GM19372 (cell line): ENCODE measurements around the gene OR5K4.

Experiments
- ATAC-seq: cut with Tn5 transposase; IDR thresholded peaks from one replicate; pipeline ENCODE4 v1.9.1; 2021; ENCODE audit warnings: mild to moderate bottlenecking, low read depth, moderate library complexity; ENCODE audit not compliant: unreplicated experiment

OR5K4 gene

GRCh38 chr3:98353554-98353953 is at the start of gene OR5K4:
Gene OR5K4, plus strand, starts transcription at chr3:98353854. Its CDS starts 0 bp downstream, at chr3:98353854.
- no peak for ATAC-seq

GRCh38 chr3:98322101-98322500 is 31.6 kb upstream of the OR5K4 start:
- no peak for ATAC-seq

GRCh38 chr3:98322686-98323085 is 31.0 kb upstream of the OR5K4 start:
- no peak for ATAC-seq

- no peak for ATAC-seq
Measured at GRCh38 chr3:98323425-98323824, 30.2 kb upstream of the OR5K4 start.

GRCh38 chr3:98325055-98325454 is 28.6 kb upstream of the OR5K4 start:
- ATAC-seq: no peak

GRCh38 chr3:98326105-98326893 is 27.4 kb upstream of the OR5K4 start:
- ATAC-seq: no peak

- no peak for ATAC-seq
Measured at GRCh38 chr3:98326945-98327344, 26.7 kb upstream of the OR5K4 start.

GRCh38 chr3:98328933-98329332 is 24.7 kb upstream of the OR5K4 start:
- ATAC-seq: no peak

- peak; percentile 55 for ATAC-seq
Measured at GRCh38 chr3:98329392-98330124, 24.1 kb upstream of the OR5K4 start.

GRCh38 chr3:98331329-98331728 is 22.3 kb upstream of the OR5K4 start:
- no peak for ATAC-seq

- ATAC-seq: no peak
Measured at GRCh38 chr3:98333989-98334606, 19.6 kb upstream of the OR5K4 start.

- ATAC-seq: no peak
Measured at GRCh38 chr3:98339031-98339430, 14.6 kb upstream of the OR5K4 start.

GRCh38 chr3:98341758-98342157 is 11.9 kb upstream of the OR5K4 start:
- no peak for ATAC-seq

- ATAC-seq: peak; percentile 83
Measured at GRCh38 chr3:98343647-98344507, 9.8 kb upstream of the OR5K4 start.

- no peak for ATAC-seq
Measured at GRCh38 chr3:98350082-98350481, 3.6 kb upstream of the OR5K4 start.

GRCh38 chr3:98359250-98359649 is 5.6 kb downstream of the OR5K4 start:
- ATAC-seq: no peak

GRCh38 chr3:98359993-98360675 is 6.5 kb downstream of the OR5K4 start:
- ATAC-seq: peak; percentile 65

GRCh38 chr3:98360681-98361080 is 7.0 kb downstream of the OR5K4 start:
- ATAC-seq: no peak

GRCh38 chr3:98361289-98361688 is 7.6 kb downstream of the OR5K4 start:
- ATAC-seq: no peak
